GM23248 (cell line): ENCODE measurements around the gene CADPS. TPM values are rescaled to one million over a fixed set of nuclear protein-coding genes. Genes with fewer than 3 reads are reported as not detected.

Source experiments
- DNase-seq: peaks from one replicate; pipeline ENCODE4 v3.0.0-alpha.2; 2015
- H2AFZ ChIP-seq: fragments of 200-600 bp; sonication (generic); 2 replicates; pipeline ENCODE4 v1.6.1; 2016; ENCODE audit warnings: antibody characterized with exemption
- H3F3A ChIP-seq: fragments of 200-600 bp; sonication (generic); 2 replicates; pipeline ENCODE4 v1.6.1; 2016; ENCODE audit warnings: mild to moderate bottlenecking, antibody characterized with exemption, mixed run types; ENCODE audit not compliant: insufficient read depth
- H3K27ac ChIP-seq: fragments of 200-600 bp; sonication (generic); 2 replicates; pipeline ENCODE4 v1.5.1; 2016; ENCODE audit warnings: mild to moderate bottlenecking
- H3K27me3 ChIP-seq: fragments of 200-600 bp; sonication (generic); replicated peaks from 2 replicates; pipeline ENCODE4 v1.6.1; 2016; ENCODE audit warnings: mild to moderate bottlenecking; ENCODE audit not compliant: insufficient read depth
- H3K36me3 ChIP-seq: fragments of 200-600 bp; sonication (generic); 2 replicates; pipeline ENCODE4 v1.6.1; 2016; ENCODE audit warnings: low read depth, mild to moderate bottlenecking
- H3K4me1 ChIP-seq: fragments of 200-600 bp; sonication (generic); 2 replicates; pipeline ENCODE4 v1.6.1; 2016; ENCODE audit warnings: mild to moderate bottlenecking; ENCODE audit not compliant: insufficient read depth
- H3K4me2 ChIP-seq: fragments of 200-600 bp; sonication (generic); one replicate; pipeline ENCODE4 v1.6.1; 2016; ENCODE audit warnings: mild to moderate bottlenecking; ENCODE audit not compliant: unreplicated experiment
- H3K4me3 ChIP-seq: fragments of 200-600 bp; sonication (generic); 2 replicates; pipeline ENCODE4 v1.5.1; 2016; ENCODE audit warnings: mild to moderate bottlenecking
- H3K79me2 ChIP-seq: fragments of 200-600 bp; sonication (generic); 2 replicates; pipeline ENCODE4 v1.6.1; 2016; ENCODE audit warnings: mild to moderate bottlenecking; ENCODE audit not compliant: insufficient read depth
- H3K9ac ChIP-seq: fragments of 200-600 bp; sonication (generic); 2 replicates; pipeline ENCODE4 v1.6.1; 2016; ENCODE audit warnings: mild to moderate bottlenecking
- H3K9me2 ChIP-seq: fragments of 200-600 bp; sonication (generic); 2 replicates; pipeline ENCODE4 v1.6.1; 2016; ENCODE audit warnings: mixed run types, mild to moderate bottlenecking, moderate library complexity; ENCODE audit not compliant: insufficient read depth
- H3K9me3 ChIP-seq: fragments of 200-600 bp; sonication (generic); one replicate; pipeline ENCODE4 v1.6.1; 2017; ENCODE audit warnings: low read depth
- H4K20me1 ChIP-seq: fragments of 200-600 bp; sonication (generic); 2 replicates; pipeline ENCODE4 v1.6.0; 2016; ENCODE audit not compliant: insufficient read depth
- EZH2 ChIP-seq: fragments of 200-600 bp; sonication (generic); IDR thresholded peaks from 2 replicates; pipeline ENCODE4 v1.6.1; 2018; ENCODE audit warnings: antibody characterized with exemption, mild to moderate bottlenecking; ENCODE audit not compliant: insufficient read depth, poor library complexity, severe bottlenecking
- EZH2phosphoT487 ChIP-seq: fragments of 200-600 bp; sonication (generic); IDR thresholded peaks from 2 replicates; pipeline ENCODE4 v1.6.1; 2018; ENCODE audit warnings: antibody characterized with exemption, moderate library complexity, mild to moderate bottlenecking, low read depth; ENCODE audit not compliant: insufficient read depth
- WGBS, 2 experiments: methylation state at CpG; one replicate each; pipeline ENCODE4 v1.1.6; 2015 to 2017; ENCODE audit warnings: low lambda C conversion rate in 2 of 2, low coverage in 1 of 2; ENCODE audit errors: missing lambda C conversion rate in 2 of 2; 5-methylcytosine and 5-hydroxymethylcytosine counted together
- in situ Hi-C: fragments of 300-500 bp; cut with MboI; formaldehyde crosslinking; loops from 2 replicates; pipeline ENCODE4 v1.15.0; 2020
- polyA plus RNA-seq: library from polyadenylated mRNA; unstranded; fragments of >200 nt; fragmentation: Nextera tagmentation; extraction: Ambion mirVana; gene quantifications from 2 replicates; pipeline ENCODE4 v1.2.1, GENCODE V29; 2016
- total RNA-seq: library from RNA; depleted of rRNA; stranded (reverse); fragments of >200 nt; shearing (Covaris generic); gene quantifications from 2 replicates; pipeline ENCODE4 v1.2.3, GENCODE V29; 2014

CADPS gene
- total and polyA plus RNA-seq, 2 experiments from 2014 or later = 3.0 to 4.1 TPM

GRCh38 chr3:62708638-62709373 lies 166.4 kb downstream of the CADPS start:
- H3K4me2 ChIP-seq = no peak overlapping the region
- in situ Hi-C loops = no loop called here

GRCh38 chr3:62705721-62706120 lies 169.5 kb downstream of the CADPS start:
- no peaks in the 10 kb centered on the region for H3K9me3 ChIP-seq
- 35 to 38% methylated on average over 2 of the region's 2 CpGs for WGBS, 2 experiments

More at GRCh38 chr3:62708638-62709373, 166.4 kb downstream of the CADPS start:
- Histone ChIP-seq H3K27me3 (no peaks in the 10 kb centered on the region), H2AFZ (no peak overlapping the region), H3K4me1 (peaks cover 10% of the 10 kb centered on the region), H3K27ac (no peak overlapping the region), H3K4me3 (no peak overlapping the region), H3K9ac (no peak overlapping the region), H3K9me3 (no peaks in the 10 kb centered on the region), H4K20me1 (no peaks in the 10 kb centered on the region), H3F3A (no peaks in the 10 kb centered on the region; the same call in 1 of the 2 replicates), H3K9me2 (no peaks in the 10 kb centered on the region), H3K36me3 (no peaks in the 10 kb centered on the region), H3K79me2 (no peaks in the 10 kb centered on the region)
- 14 to 20% methylated on average over 5 of the region's 5 CpGs for WGBS, 2 experiments
- DNase-seq = no peak
- TF ChIP-seq EZH2phosphoT487 = no peak
- TF ChIP-seq EZH2 = no peak

GRCh38 chr3:62703451-62704167 lies 171.6 kb downstream of the CADPS start:
- in situ Hi-C loops = no loop called here
- no peaks in the 10 kb centered on the region for H3K9me3 ChIP-seq
- peaks cover 12% of the 10 kb centered on the region for H3K4me1 ChIP-seq
- H3K9ac ChIP-seq = no peak overlapping the region
- no peaks in the 10 kb centered on the region for H3F3A ChIP-seq
- H3K27ac ChIP-seq = no peak overlapping the region
- no peak overlapping the region for H2AFZ ChIP-seq
- no peak for DNase-seq
- no peaks in the 10 kb centered on the region for H3K9me2 ChIP-seq
- no peaks in the 10 kb centered on the region for H4K20me1 ChIP-seq
- WGBS, 2 experiments = 82 to 83% methylated on average over 4 of the region's 4 CpGs
- no peaks in the 10 kb centered on the region for H3K27me3 ChIP-seq
- no peak overlapping the region for H3K4me3 ChIP-seq
- H3K79me2 ChIP-seq = no peaks in the 10 kb centered on the region
- H3K36me3 ChIP-seq = no peaks in the 10 kb centered on the region
- TF ChIP-seq EZH2 (no peak), EZH2phosphoT487 (no peak)
- H3K4me2 ChIP-seq = no peak overlapping the region

More at GRCh38 chr3:62705721-62706120, 169.5 kb downstream of the CADPS start:
- in situ Hi-C loops = no loop called here
- H3K4me1 ChIP-seq = peaks cover 9% of the 10 kb centered on the region
- H2AFZ ChIP-seq = no peak overlapping the region
- no peaks in the 10 kb centered on the region for H3K27me3 ChIP-seq
- H3F3A ChIP-seq = no peaks in the 10 kb centered on the region
- no peaks in the 10 kb centered on the region for H3K79me2 ChIP-seq
- DNase-seq = no peak
- H4K20me1 ChIP-seq = no peaks in the 10 kb centered on the region
- H3K9ac ChIP-seq = no peak overlapping the region
- TF ChIP-seq EZH2phosphoT487 = no peak
- TF ChIP-seq EZH2 = no peak
- no peaks in the 10 kb centered on the region for H3K9me2 ChIP-seq
- no peaks in the 10 kb centered on the region for H3K36me3 ChIP-seq
- no peak overlapping the region for H3K4me2 ChIP-seq
- H3K27ac ChIP-seq = no peak overlapping the region
- no peak overlapping the region for H3K4me3 ChIP-seq

- in situ Hi-C loops = no loop called here
- Histone ChIP-seq H3F3A (no peaks in the 10 kb centered on the region), H3K27ac (no peak overlapping the region), H3K9me2 (no peaks in the 10 kb centered on the region), H3K79me2 (no peaks in the 10 kb centered on the region), H3K27me3 (no peaks in the 10 kb centered on the region), H3K9me3 (no peaks in the 10 kb centered on the region), H2AFZ (no peak overlapping the region), H3K4me1 (peaks cover 12% of the 10 kb centered on the region), H3K4me3 (no peak overlapping the region), H3K4me2 (no peak overlapping the region), H4K20me1 (no peaks in the 10 kb centered on the region), H3K36me3 (no peaks in the 10 kb centered on the region), H3K9ac (no peak overlapping the region)
- no peak for DNase-seq
- WGBS, 2 experiments = 72 to 78% methylated on average over 3 of the region's 3 CpGs
- TF ChIP-seq EZH2phosphoT487 = no peak
- TF ChIP-seq EZH2 = no peak
Observed at GRCh38 chr3:62700357-62700756, 174.9 kb downstream of the CADPS start.
